GM12878 (cell line): ENCODE results near the gene YPEL2.

Experiments
- BCL11A ChIP-seq: IDR thresholded peaks from 2 replicates; pipeline ENCODE4 v1.6.1; 2011; ENCODE audit warnings: low read depth, low read length
- CTCF ChIP-seq, 3 experiments: IDR thresholded peaks in 2 of 3; conservative IDR thresholded peaks in 1 of 3; 2 replicates each; pipeline ENCODE4 v1.5.1; 2011; ENCODE audit warnings: low read depth in 3 of 3, low read length in 3 of 3, mild to moderate bottlenecking in 3 of 3, control low read depth in 2 of 3, moderate library complexity in 2 of 3, inconsistent platforms in 1 of 3, mixed read lengths in 1 of 3; ENCODE audit not compliant: control insufficient read depth in 2 of 3, insufficient read depth in 1 of 3; ENCODE audit errors: extremely low read depth in 1 of 3
- FOXM1 ChIP-seq: IDR thresholded peaks from 2 replicates; pipeline ENCODE4 v1.6.1; 2012; ENCODE audit warnings: low read depth, mild to moderate bottlenecking, inconsistent platforms, low read length, moderate library complexity
- GABPA ChIP-seq: IDR thresholded peaks from 2 replicates; pipeline ENCODE4 v1.6.1; 2014; ENCODE audit warnings: antibody characterized with exemption, low read depth, mild to moderate bottlenecking, inconsistent platforms
- IRF3 ChIP-seq: fragments of 450-650 bp; IDR thresholded peaks from 2 replicates; pipeline ENCODE4 v1.6.1; 2014; ENCODE audit warnings: mild to moderate bottlenecking
- JUND ChIP-seq: IDR thresholded peaks from 2 replicates; pipeline ENCODE4 v1.6.1; 2012; ENCODE audit warnings: low read depth, mild to moderate bottlenecking, low read length, improper control_type of control experiment, moderate library complexity
- LARP7 ChIP-seq: fragments of 450-650 bp; IDR thresholded peaks from 2 replicates; pipeline ENCODE4 v1.6.1; 2017; ENCODE audit warnings: mild to moderate bottlenecking
- POLR2A ChIP-seq: IDR thresholded peaks from 2 replicates; pipeline ENCODE4 v1.6.1; 2011; ENCODE audit warnings: low read depth, mild to moderate bottlenecking, low read length
- SMC3 ChIP-seq: IDR thresholded peaks from 2 replicates; pipeline ENCODE4 v1.6.1; 2011; ENCODE audit warnings: low read length, improper control_type of control experiment, borderline replicate concordance
- SP1 ChIP-seq: IDR thresholded peaks from one replicate; pipeline ENCODE4 v1.6.1; 2011; ENCODE audit warnings: low read depth, low read length
- TF ChIP-seq, protein P1 (sequence below): IDR thresholded peaks from 2 replicates; pipeline ENCODE4 v1.6.1; 2011; ENCODE audit warnings: low read depth, low read length, improper control_type of control experiment, borderline replicate concordance

- TF ChIP-seq CTCF (IDR thresholded peaks at IDR 0.05 in 2 of 3, conservative IDR thresholded peaks at IDR 0.05 in 1 of 3; ENCODE audit: control insufficient read depth in 2 of 3, extremely low read depth in 1 of 3, insufficient read depth in 1 of 3, low read depth in 3 of 3, low read length in 3 of 3) (no peak), IRF3 (no peak), GABPA (no peak), SMC3 (no peak), SP1 (no peak), BCL11A (no peak), JUND (no peak), FOXM1 (no peak), LARP7 (no peak), POLR2A (no peak)
- TF ChIP-seq, protein P1, sequence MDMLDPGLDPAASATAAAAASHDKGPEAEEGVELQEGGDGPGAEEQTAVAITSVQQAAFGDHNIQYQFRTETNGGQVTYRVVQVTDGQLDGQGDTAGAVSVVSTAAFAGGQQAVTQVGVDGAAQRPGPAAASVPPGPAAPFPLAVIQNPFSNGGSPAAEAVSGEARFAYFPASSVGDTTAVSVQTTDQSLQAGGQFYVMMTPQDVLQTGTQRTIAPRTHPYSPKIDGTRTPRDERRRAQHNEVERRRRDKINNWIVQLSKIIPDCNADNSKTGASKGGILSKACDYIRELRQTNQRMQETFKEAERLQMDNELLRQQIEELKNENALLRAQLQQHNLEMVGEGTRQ, result no peak
Measured at GRCh38 chr17:59330053-59330942, 1.2 kb upstream of the YPEL2 start.
